Muscle layer of duodenum (tissue), 2 donors: ENCODE results near the gene CNOT3.
"Not testable (repeated sequence)": the region's sequence is repeated elsewhere in the genome, so short reads cannot be mapped to it uniquely, and the experiment has no call there.

Experiments used
- H3K27ac ChIP-seq: one replicate; pipeline ENCODE4 v1.7.0; 2013; ENCODE audit warnings: mild to moderate bottlenecking, low read length
- H3K27me3 ChIP-seq: one replicate; pipeline ENCODE4 v1.7.0; 2013; ENCODE audit warnings: low read depth, mild to moderate bottlenecking, control low read depth, low read length
- H3K36me3 ChIP-seq, 2 donors: one replicate each; pipeline ENCODE4 v1.7.0; 2013; ENCODE audit warnings: low read length in 2 of 2, control low read depth in 1 of 2, mild to moderate bottlenecking in 1 of 2; ENCODE audit not compliant: insufficient read depth in 2 of 2, control insufficient read depth in 1 of 2
- H3K4me1 ChIP-seq, 2 donors: one replicate each; pipeline ENCODE4 v1.7.0; 2013; ENCODE audit warnings: low read length in 2 of 2, mild to moderate bottlenecking in 2 of 2, control low read depth in 1 of 2, moderate library complexity in 1 of 2; ENCODE audit not compliant: insufficient read depth in 2 of 2, control insufficient read depth in 1 of 2
- H3K4me3 ChIP-seq, 2 donors: one replicate each; pipeline ENCODE4 v1.7.0; 2013; ENCODE audit warnings: low read length in 2 of 2, low read depth in 1 of 2, mild to moderate bottlenecking in 1 of 2
- H3K9me3 ChIP-seq, 2 donors: one replicate each; pipeline ENCODE4 v1.7.0; 2013; ENCODE audit warnings: low read length in 2 of 2, control low read depth in 1 of 2, mild to moderate bottlenecking in 1 of 2; ENCODE audit not compliant: control insufficient read depth in 1 of 2
- donor health status: healthy.

The CNOT3 gene

GRCh38 chr19:54162884-54163283 lies 25.3 kb downstream of the CNOT3 start:
- peak overlapping the region; percentile 56 for H3K27ac ChIP-seq
- peaks cover 14 to 38% of the 10 kb centered on the region in 2 donors for H3K4me1 ChIP-seq
- no peaks in the 10 kb centered on the region for H3K27me3 ChIP-seq
- peaks cover 0 to 4% of the 10 kb centered on the region in 2 donors for H3K36me3 ChIP-seq
- peak overlapping the region; percentile 33 to 59 for H3K4me3 ChIP-seq
- no peaks in the 10 kb centered on the region for H3K9me3 ChIP-seq

- no peaks in the 10 kb centered on the region for H3K36me3 ChIP-seq
- H3K27ac ChIP-seq, result no peak overlapping the region
- no peak overlapping the region for H3K4me3 ChIP-seq
- no peaks in the 10 kb centered on the region for H3K27me3 ChIP-seq
- H3K4me1 ChIP-seq, result peaks cover 8 to 31% of the 10 kb centered on the region in 2 donors
- H3K9me3 ChIP-seq, result no peaks in the 10 kb centered on the region
These were observed 27.0 kb downstream of the CNOT3 start for GRCh38 chr19:54164369-54165068.

DNA sequence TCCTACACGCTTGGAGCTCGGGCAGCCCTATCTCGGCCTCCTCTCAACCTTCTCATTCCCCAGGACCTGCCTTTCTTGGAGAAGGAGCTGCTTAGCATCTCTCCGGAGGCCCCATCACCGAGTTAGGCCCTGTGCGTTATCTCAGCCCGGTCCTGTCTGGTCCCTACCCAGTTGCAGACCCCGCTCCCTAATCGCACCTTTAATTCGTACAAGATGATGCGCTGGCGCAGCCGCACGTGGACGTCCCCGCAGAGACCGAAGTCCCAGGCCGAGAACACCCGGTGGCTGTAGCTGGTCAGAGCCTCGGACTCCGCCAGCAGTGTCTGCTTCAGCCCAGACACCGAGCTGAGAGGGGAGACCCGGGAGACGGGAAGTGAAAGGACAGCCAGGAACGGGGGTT lies 27.7 kb downstream of the CNOT3 start:
- no peaks in the 10 kb centered on the region for H3K36me3 ChIP-seq
- H3K27me3 ChIP-seq, result no peaks in the 10 kb centered on the region
- H3K4me3 ChIP-seq, result no peak overlapping the region
- no peaks in the 10 kb centered on the region for H3K9me3 ChIP-seq
- peaks cover 7 to 31% of the 10 kb centered on the region in 2 donors for H3K4me1 ChIP-seq
- H3K27ac ChIP-seq, result no peak overlapping the region

- Histone ChIP-seq H3K4me3 (no peak overlapping the region), H3K27me3 (no peaks in the 10 kb centered on the region), H3K27ac (no peak overlapping the region), H3K9me3 (no peaks in the 10 kb centered on the region), H3K4me1 (peaks cover 0 to 12% of the 10 kb centered on the region in 2 donors), H3K36me3 (no peaks in the 10 kb centered on the region)
These were observed 30.8 kb downstream of the CNOT3 start for GRCh38 chr19:54168174-54168917.

DNA sequence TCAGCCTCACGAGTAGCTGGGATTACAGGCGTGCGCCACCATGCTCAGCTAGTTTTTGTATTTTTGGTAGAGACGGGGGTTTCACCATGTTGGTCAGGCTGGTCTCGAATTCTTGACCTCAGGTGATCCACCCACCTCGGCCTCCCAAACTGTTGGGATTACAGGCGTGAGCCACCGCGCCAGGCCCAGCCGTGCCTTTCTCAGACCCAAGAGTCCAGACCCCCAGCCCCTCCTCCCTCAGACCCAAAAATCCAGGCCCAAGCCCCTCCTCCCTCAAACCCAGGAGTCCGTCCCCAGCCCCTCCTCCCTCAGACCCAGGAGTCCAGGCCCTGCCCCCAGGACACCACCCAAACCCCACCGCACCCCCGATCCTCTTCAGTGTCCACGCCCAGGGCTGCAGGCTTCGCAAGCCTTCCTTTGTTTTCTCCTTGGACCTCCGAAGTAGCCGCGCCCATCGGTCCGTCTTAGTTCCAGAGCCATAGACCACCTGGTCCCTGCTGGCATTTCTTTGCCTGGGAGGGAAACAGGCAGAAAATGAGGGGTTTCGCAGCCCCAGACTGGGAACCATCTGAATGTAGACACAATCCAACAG lies 31.7 kb downstream of the CNOT3 start:
- Histone ChIP-seq H3K36me3 (no peaks in the 10 kb centered on the region), H3K4me1 (peaks cover 0 to 12% of the 10 kb centered on the region in 2 donors)

DNA sequence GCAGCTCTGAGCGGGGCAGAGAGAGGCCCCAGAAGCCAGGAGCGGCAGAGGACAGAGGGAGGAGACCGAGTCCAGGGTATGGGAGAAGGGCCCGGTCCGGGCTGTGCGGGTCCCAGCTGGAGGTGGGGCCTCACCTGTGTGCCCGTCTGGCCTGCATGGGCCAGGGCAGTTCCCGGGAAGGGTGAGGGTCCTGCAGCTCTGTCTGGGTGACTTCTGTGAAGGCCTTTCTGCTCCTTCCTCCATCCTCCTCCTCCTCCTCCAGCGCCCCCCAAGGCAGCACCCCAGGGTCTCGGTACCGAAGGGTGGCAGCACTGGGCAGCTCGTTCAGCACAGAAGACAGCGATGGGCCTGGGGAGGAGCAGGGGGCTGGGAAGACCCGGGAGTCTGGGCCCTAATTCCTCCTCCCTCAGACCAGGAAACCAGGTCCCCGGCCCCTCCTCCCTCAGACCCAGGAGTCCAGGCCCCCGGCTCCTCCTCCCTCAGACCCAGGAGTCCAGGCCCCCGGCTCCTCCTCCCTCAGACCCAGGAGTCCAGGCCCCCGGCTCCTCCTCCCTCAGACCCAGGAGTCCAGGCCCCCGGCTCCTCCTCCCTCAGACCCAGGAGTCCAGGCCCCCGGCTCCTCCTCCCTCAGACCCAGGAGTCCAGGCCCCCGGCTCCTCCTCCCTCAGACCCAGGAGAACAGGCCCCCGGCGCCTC lies 34.3 kb downstream of the CNOT3 start:
- not testable (repeated sequence) for H3K36me3 ChIP-seq, H3K4me3 ChIP-seq, H3K27ac ChIP-seq, H3K9me3 ChIP-seq, H3K27me3 ChIP-seq, H3K4me1 ChIP-seq

More for the DNA sequence above, 31.7 kb downstream of the CNOT3 start:
- Histone ChIP-seq H3K27me3 (no peaks in the 10 kb centered on the region), H3K4me3 (no peak overlapping the region), H3K9me3 (no peaks in the 10 kb centered on the region), H3K27ac (no peak overlapping the region)

DNA sequence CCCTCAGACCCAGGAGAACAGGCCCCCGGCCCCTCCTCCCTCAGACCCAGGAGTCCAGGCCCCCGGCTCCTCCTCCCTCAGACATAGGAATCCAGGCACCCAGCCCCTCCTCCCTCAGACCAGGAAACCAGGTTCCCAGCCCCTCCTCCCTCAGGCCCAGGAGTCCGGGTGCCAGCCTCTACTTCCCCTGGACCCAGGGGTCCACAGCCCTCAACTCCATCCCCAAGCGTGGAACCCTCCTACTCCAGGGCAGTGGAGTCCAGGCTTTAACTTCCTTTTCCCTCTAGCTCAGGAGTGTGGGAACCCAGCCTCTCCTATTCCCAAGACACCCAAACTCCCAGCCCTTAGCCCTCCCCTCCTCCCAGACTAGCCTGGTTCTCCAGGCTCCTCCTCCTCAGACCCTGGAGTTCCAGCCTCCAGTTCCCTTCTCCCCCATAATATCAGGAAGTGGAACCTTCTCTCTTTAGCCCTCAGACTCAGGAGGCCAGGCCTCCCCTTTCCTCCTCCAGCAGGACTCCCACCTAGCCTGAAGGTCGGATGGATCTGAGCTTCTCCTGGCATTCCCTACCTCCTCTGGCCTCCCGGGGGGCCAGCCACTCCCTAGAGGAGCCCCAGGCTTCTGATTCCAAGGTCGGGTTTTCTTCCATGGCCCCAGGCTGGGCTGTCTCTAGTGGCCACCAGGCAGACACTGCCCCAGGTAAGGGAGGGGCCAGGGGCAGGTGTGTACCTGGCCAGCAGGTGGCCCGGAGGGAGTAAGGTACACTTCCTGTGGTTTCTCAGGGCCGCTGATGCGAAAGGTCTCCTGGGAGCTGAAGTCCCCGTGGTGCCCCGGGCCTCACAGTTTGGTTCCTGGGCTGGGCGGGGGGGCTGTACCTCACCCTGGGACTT lies 35.2 kb downstream of the CNOT3 start, which contains the start of gene TMC4:
Gene TMC4, minus strand, starts transcription at position 690 of the 888 bp plus-strand sequence. Its CDS starts 43 bp downstream, at position 647.
- Histone ChIP-seq H3K27ac (peak within 1 kb of the TSS; percentile 69), H3K4me3 (peak within 1 kb of the TSS in 1 of 2 donors; percentile 62), H3K9me3 (no peaks in the 10 kb centered on the region), H3K36me3 (no peaks in the 10 kb centered on the region), H3K27me3 (no peaks in the 10 kb centered on the region), H3K4me1 (peaks cover 0 to 7% of the 10 kb centered on the region in 2 donors)

DNA sequence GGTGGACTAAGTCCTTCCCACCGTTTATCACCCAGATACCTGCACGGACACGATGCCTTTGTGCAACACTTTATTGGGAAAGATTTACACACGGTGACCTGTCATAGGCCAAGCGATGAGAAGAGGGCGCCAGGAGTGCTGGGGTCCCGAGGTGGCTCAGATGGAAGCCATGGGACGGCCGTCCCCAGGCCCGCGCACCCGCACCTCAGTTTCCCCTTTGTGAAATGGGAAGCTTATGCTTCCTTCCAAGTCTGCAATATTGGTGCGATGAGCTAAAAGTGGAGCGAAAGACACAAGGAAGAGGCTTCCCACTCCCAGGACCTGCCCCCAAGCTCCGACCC lies 35.8 kb downstream of the CNOT3 start:
- Histone ChIP-seq H3K36me3 (peaks cover 0 to 1% of the 10 kb centered on the region in 2 donors), H3K27ac (no peak overlapping the region), H3K4me3 (no peak overlapping the region), H3K9me3 (no peaks in the 10 kb centered on the region), H3K4me1 (peaks cover 0 to 6% of the 10 kb centered on the region in 2 donors), H3K27me3 (no peaks in the 10 kb centered on the region)

DNA sequence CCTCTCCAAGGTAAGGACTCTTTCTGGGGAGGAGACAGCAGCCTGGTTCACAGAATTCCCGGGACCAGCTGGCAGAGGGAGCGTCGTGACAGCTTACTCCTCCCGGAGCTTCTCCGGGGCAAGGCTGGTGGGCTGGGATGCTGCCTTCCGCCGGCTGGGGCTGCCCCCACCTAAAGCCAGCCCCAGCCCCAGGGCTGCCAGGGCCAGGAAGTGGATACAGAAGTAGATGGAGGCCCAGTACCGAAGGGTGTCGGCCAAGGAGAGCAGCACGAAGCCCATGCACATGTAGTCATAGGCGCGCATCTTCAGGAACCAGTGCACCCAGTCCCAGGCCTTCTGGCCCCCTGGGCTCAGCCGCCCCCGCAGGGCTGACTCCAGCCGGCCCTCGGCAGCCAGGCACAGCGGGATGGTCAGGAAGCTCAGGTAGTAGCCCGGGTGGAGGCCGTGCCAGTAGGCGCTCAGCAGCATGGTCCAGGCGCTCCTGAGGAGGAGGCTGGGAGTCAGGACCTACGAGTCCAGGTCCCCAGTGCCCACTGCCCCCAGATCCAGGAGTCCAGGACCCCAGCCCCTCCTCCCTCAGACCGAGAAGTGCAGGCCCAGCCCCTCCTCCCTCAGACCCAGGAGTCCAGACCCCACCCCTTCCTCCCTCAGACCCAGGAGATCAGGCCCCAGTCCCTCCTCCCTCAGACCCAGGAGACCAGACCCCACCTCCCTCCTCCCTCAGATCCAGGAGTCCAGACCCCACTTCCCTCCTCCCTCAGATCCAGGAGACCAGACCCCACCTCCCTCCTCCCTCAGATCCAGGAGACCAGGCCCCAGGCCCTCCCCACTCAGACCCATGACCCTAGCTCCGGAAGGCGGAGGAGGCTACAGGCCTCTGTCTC lies 36.6 kb downstream of the CNOT3 start:
- H3K9me3 ChIP-seq, result no peaks in the 10 kb centered on the region
- peaks cover 2 to 9% of the 10 kb centered on the region in 2 donors for H3K36me3 ChIP-seq
- H3K27ac ChIP-seq, result no peak overlapping the region
- no peaks in the 10 kb centered on the region for H3K27me3 ChIP-seq
- H3K4me1 ChIP-seq, result peaks cover 0 to 4% of the 10 kb centered on the region in 2 donors
- no peak overlapping the region for H3K4me3 ChIP-seq
